HFF-Myc (cell line): Measurements from ENCODE around the gene NR4A1.

Experiments used
- DNase-seq: peaks from one replicate; pipeline ENCODE4 v3.0.0-alpha.2; 2011; ENCODE audit warnings: low read depth; ENCODE audit errors: extremely low read depth
- H3K4me3 ChIP-seq: replicated peaks from 2 replicates; pipeline ENCODE4 v1.5.1; 2011; ENCODE audit warnings: low read depth, mild to moderate bottlenecking, control low read depth, low read length
- CTCF ChIP-seq: IDR thresholded peaks from 2 replicates; pipeline ENCODE4 v1.5.1; 2012; ENCODE audit warnings: mild to moderate bottlenecking, low read depth, low read length, control low read depth; ENCODE audit errors: missing control alignments

Gene NR4A1

DNA sequence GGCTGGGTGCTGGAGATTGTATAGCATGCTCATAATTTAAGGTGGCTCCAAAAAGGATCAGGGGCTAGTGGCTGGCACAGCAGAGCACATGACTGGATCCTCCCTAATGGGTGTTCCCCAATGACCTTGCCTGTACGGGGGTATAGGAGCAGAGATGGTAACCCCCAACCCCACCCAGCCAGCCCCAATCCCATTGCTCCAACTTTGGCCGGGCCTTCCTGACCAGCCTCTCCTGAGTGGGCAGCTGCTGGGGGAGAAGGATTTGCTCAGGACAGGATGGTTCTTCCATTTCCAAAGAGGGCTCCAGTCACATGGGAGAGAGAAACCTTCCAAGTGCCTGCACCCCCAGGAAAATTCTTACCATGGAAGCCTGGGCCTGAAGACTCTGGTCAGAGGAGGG, 15.3 kb upstream of the NR4A1 start:
- no peak overlapping the region for H3K4me3 ChIP-seq

GRCh38 chr12:52036587-52037171, 14.6 kb upstream of the NR4A1 start:
- TF ChIP-seq CTCF: no peak
- DNase-seq: no peak
- peak overlapping the region; percentile 34 for H3K4me3 ChIP-seq

More for the DNA sequence above, 15.3 kb upstream of the NR4A1 start:
- TF ChIP-seq CTCF: no peak
- no peak for DNase-seq

DNA sequence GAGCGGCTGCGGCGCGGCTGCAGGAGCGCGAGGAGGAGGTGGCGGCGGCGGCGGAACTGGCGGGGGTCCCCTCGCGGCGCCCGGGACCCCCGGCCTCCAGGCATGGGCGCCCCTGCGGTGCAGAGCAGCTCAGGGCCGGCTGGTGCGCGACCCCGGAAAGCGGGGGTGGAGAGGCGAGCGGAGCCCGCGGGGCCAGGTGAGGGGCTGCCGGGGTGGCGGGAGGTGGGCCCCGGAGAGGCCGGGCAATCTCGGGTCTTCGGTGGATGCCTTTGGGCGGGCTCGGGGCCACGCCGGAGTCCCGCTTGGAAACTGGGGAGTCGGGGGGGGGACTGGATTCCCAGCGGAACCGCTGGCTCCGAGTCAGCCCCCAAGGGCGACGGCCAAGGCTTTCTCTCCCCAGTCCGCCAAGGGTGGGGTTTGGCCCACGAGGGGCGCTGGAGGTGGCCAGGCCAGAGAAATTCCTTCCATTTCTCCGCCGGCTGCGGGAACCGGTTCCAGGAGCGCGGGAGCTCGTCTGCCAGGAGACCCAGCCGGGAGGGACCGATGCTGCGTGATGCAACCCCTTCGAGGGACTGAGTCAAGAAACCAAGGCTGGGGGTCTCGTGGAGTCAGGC, 13.9 kb upstream of the NR4A1 start:
- H3K4me3 ChIP-seq: peak overlapping the region; percentile 76
- no peak for TF ChIP-seq CTCF
- no peak for DNase-seq

DNA sequence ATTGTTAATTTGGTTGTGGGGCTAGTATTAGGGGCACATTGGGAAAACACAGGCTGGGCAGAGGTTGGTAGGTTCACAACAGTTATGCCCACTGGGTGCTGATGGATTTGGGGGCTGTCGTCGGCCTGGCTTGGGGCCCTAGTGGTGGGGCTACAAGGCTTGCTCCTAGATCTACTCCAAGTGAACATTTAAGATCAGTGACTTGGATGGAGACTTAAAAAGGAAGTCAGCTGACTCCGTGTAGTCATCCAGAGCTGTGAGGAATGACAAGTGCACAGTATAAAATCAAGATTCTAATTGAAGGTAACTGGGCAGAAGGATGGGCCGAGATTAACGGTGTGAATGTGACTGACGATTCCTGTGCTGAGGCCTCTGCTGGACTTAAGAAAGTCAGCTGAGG, 12.8 kb upstream of the NR4A1 start:
- TF ChIP-seq CTCF: no peak
- peak overlapping the region; percentile 76 for H3K4me3 ChIP-seq
- DNase-seq: no peak

DNA sequence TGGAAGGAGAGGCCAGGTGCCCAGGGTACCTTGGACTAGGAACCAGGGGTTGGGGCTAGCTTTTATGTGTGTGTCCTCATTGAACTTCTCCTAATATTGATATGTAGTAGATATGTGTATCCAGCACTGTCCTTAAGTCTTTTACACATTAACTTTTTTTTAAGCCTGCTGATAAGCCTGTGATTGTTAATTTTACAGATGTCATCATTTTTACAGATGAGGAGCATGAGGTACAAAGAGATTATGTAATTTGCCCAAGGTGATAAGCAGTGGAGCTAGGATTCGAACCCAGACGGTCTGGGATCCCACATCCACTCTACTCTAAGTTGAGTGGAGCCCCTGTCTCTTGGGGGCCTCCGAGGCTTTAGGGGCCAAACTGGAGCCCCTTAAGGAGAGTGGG, 10.2 kb upstream of the NR4A1 start:
- H3K4me3 ChIP-seq: no peak overlapping the region
- no peak for DNase-seq
- TF ChIP-seq CTCF: no peak

DNA sequence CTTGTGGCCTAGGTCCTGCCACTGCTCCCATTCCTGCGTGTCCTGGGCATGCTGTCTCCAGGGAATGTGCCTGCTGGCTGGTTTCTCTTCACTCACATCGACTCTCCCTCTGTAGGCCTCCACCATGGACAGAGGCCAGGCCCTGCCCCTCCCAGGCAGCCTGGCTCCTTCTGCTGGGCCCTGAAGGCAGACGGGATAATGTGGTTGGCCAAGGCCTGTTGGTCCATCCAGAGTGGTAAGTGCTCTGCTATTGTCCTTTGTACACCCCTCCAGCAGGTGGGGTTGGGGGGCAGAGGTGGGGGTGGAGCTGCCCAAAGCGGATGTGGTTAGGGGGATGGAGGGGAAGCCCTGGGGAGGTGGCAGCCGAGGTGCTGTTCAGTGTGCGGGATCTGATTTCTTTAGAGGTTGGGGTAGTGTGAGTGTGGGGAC, 9.5 kb upstream of the NR4A1 start:
- no peak for DNase-seq
- no peak overlapping the region for H3K4me3 ChIP-seq
- no peak for TF ChIP-seq CTCF
